NCI-H128 (cell line): ENCODE results near the gene PADI6.

Experiments used
- DNase-seq: peaks from one replicate; lab custom pipeline; 2025; ENCODE audit not compliant: unreplicated experiment; lab: John Stamatoyannopoulos, UW

Gene PADI6

DNA sequence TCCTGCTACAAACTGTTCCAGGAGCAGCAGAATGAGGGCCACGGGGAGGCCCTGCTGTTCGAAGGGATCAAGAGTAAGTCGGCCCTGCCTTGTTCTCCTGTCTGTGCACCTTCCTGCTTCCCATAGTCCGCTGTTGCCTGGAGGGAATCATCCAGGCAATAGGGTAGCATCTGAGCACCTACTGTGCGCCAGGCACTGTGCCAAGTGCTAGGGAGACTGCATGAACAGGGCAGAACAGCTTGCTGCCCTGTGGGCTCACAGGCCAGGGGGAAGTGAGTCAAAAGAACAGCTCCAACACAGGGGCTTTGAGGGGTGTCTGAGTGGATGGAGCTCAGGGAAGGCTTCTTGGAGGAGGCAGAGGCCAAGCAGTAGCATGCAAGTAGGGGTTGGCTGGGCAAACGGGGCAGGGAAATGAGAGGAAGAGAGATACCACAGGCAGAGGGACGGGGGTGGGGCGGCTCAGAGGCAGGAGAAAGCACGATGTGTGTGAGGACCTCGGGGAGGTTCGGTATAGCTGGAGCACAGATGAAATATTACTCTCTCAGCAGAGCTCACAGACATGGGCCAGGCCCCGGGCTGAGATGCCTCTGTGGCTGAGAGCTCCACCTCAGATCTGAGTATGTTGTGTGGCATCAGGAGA lies 15.5 kb upstream of the PADI6 start:
- DNase-seq, result no peak

DNA sequence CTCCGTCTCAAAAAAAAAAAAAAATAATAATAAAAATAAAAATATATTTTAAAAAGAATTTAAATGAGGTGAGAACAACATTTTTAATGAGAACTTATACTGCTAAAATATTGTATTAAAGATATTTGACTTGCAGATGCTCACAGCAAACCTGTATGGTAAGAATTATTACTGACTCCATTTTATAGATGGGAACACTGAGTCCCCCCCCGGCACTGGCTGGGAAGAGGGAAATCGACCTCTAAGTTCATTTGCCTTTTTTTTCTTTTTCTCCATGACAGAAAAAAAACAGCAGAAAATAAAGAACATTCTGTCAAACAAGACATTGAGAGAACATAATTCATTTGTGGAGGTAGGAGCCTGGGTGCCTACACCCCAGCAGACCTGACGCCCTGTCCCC lies 13.4 kb upstream of the PADI6 start:
- DNase-seq, result no peak

DNA sequence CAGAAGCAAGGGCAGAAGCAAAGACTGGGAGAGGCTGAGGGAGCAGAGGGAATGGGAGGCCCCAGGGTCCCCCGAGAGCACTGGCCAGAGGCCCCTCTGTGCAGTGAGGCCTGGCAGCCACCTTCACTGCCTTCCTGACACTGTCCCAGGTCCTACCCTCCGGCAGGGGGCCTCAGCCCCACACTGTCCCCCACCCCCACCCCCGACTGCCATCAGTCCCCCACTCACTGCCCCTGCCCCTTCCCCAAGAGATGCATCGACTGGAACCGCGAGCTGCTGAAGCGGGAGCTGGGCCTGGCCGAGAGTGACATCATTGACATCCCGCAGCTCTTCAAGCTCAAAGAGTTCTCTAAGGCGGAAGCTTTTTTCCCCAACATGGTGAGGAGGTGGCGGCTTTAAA lies 13.0 kb upstream of the PADI6 start:
- no peak for DNase-seq

DNA sequence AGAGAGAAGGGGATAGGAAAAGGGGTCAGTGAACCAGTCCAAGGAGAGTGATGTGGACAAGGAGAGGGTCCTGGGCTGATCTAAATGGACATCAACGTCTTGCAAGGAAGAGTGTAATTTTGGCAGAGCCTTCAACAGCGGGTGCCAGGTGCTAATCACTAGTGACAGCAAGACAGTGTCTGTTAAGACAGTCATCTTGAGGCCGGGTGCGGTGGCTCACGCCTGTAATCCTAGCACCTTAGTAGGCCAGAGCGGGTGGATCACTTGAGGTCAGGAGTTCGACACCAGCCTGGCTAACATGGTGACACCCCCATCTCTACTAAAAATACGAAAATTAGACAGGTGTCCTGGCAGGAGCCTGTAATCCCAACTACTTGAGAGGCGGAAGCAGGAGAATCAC lies 12.2 kb upstream of the PADI6 start:
- DNase-seq, result no peak

DNA sequence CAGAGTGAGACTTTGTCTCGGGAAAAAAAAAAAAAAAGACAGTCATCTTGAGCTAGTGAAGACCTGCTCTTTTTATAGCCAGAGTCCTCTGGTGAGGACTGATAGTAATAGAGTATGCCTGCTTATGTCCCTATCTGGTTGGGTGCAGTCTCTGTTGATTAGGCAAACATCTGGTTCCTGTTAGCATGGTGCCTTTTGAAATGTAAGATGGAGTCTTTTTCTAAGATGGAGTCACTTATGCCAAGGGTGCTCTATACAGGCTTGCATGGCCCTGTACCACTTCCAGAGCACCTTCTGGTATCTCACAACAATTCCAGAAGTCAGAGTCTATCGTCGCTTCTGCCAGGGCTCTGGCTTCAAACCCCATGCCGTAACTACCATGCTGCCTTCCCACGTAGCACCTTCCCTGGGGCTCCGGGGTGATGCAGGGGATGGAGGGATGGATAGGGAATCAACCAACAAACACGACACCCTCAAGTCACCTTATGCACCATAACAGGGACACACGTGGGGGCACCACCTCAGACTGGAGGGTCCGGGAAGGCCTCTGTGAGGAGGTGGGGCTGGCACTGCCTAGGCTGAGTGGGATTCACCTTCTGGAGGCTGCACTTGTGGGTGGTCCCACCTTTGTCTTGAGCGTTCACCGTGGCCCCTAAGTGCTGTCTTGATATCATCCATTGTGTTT lies 11.6 kb upstream of the PADI6 start:
- no peak for DNase-seq

DNA sequence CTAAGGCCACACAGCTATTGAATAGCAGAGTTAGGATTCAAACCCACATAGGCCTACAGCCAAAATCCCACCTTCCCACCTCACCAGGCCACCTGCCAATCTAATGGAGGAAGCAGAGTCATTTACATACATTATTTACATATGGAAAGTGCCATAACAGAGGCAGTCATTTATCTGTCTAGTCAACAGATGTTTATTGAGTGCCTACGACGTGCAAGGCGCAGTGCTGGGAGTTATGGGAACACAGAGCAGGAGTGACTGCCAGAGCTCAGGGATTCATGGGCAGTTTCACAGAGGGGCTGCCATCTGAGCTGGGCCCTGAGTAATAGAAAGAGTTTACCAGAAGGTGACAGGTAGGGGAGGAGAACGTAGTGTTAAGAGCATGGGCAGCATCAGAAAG lies 10.3 kb upstream of the PADI6 start:
- no peak for DNase-seq

DNA sequence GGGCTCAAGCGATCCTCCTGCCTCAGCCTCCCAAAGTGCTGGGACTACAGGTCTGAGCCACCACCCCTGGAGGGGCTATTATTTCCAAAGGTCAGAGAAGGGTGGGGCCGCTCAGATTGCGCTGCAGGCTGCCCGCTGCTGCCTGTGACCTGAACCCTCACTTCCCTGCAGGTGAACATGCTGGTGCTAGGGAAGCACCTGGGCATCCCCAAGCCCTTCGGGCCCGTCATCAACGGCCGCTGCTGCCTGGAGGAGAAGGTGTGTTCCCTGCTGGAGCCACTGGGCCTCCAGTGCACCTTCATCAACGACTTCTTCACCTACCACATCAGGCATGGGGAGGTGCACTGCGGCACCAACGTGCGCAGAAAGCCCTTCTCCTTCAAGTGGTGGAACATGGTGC lies 8.6 kb upstream of the PADI6 start:
- DNase-seq, result no peak

DNA sequence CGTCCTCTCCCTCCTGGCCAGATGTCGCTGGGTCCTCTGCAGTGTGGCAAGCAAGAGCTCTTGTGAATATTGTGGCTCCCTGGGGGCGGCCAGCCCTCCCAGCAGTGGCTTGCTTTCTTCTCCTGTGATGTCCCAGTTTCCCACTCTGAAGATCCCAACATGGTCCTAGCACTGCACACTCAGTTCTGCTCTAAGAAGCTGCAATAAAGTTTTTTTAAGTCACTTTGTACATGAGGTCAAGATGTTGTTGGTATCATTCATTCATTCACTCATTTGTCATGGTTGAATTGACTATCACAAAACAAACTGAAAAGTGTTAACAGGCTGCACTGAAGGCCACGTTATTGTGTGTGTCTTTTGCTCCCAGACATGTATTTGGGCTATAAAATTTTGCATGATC lies 8.2 kb upstream of the PADI6 start:
- no peak for DNase-seq

DNA sequence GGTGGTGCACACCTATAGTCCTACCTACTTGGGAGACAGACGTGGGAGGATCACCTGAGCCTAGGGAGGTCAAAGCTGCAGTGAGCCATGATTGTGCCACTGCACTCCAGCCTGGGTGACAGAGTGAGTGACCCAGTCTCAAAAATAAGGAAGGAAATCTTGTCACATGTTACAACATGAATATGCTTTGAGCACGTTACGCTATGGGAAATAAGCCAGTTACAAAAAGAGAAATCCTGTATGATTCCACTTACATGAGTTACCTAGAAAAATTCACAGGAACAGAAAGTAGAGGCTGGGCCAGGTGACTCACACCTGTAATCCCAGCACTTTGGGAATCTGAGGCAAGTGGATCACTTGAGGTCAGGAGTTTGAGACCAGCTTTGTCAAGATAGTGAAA lies 6.7 kb upstream of the PADI6 start:
- no peak for DNase-seq

DNA sequence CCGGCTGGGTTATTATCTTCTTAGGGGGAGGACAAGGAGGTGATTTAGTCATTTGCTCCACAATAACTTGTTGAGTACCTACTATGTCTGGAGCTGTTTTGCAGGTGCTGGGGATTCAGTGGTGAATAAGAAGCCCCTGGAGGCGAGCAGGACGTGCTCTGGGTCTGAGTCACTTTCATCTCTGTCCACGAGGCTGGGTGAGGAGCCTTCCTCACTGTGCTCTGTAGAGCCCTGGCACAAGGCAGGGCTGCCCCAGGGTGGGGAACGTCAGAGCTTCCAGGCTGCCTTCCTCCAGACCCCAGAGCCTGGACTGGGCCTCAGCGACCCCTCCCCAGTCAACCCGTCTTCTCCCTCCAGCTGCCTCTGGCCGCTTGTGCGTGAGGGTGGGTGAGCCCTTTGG lies 2.5 kb upstream of the PADI6 start:
- no peak for DNase-seq

DNA sequence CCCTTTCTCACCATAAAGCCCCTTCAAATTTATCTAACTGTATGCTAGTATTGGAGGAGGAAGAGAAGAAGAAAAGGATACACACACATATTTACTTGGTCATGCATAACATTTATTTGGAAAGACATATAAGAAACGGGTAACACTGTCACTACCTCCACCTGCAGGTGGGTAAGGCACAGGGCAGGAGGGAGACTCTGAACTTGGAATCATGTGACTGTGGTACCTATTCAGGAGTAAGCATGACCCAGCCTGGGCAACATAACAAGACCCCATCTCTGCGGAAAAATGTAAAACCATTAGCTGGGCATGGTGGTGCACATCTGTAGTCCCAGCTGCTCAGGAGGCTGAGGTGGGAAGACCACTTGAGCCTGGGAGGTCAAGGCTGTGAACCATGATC lies 1.4 kb upstream of the PADI6 start:
- DNase-seq, result no peak

DNA sequence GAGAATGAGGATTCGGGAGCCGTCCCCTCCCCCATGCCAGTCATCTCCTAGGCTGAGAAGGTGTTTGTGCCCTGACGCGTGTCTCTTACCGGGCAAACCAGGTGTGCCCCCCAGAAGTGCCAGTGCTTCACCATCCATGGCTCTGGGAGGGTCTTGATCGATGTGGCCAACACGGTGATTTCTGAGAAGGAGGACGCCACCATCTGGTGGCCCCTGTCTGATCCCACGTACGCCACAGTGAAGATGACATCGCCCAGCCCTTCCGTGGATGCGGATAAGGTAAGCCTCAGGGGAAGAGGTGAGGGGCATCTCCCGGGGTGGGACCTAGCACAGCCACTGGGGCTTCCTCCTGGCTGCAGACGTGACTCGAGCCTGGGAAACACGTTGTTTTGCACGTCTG lies 959 bp downstream of the PADI6 start:
- no peak for DNase-seq

DNA sequence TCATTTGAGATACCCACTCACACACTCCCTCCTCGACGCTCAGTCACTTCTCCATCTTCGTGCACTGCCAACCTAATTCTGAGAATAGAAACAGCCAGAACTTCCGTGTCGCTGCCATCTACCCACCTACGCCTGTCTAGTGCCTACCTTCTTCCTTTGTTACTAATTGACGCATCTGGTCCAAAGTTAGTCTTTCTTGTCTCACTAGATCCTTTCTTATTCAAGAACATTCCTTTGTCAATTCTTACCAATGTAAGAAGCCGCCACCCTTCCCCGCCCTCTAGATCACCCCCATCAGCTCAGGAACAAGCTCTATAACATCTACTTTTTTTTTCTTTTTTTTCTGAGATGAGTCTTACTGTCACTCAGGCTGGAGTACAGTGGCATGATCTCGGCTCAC lies 3.7 kb downstream of the PADI6 start:
- no peak for DNase-seq

DNA sequence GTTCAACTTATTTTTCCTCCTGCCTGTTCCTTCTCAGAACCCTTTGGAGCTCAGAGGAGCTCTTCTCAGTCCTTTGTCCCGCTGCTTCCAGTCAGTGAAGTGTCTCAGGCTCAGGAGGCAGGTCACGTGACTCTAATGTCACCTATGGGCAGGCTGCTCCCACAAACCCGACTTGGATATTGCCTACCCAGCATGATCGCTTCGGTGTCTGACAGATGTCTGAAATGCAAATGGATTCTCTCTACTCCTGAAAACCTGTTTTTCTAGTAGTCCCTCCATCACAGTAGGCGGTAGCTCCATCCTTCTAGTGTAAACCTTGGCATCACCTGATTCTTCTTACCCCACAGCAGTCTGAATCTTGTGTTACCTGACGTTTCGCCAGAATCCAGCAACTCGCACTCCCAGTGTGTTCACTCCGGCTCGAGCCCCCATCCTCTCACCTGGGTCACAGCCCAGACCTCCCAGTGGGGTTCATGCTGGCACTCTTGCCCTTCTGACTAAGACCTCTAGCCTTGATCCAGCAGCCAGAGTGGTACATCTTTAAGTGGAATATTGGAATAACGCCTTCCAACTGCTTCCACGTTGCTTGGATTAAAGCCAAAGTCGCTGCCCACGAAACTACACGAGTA lies 5.4 kb downstream of the PADI6 start:
- peak; percentile 73 for DNase-seq

DNA sequence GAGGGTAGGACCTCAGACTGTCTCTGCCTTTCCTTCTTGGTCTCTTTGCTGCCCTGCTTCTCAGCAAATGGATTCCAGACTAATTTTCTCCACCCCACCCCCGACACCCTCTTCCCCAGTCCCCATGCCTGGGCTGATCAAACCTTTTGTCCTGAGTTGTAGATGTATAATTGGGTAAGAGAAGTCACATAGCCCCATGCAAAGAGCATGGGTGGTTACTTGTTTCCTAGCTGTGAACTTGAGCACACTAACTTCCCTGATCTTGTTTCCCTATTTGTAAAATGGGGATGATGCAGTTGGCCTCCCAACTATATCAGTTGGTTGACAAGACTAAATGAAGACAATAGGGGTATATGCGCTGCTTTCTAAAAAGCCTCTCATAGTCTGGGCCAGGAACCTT lies 9.2 kb downstream of the PADI6 start:
- no peak for DNase-seq

DNA sequence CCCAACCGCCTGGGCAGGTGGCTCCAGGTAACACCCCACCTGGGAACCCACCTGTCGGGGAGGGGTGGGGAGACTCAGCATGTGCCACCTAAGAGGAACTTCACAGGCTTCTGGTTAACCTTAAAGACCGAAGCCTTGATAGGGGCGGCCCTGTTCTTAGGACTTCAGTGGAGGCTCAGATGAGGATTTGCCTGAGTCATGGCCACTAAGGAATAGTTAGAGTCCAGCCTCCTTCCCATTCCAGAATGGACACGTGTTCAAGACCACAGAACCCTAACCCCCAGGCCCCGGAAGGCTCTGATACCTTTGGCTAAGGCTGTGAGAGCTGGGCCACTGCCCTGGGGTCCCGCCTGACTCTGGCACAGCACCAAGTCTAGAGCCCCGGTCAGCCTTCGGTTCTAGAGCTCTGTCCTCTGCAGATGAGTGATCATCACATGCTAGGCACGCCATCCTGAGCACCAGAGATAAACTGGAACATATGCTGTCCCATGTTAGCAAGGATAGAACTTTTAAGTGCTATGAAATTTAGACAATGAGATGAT lies 20.3 kb downstream of the PADI6 start:
- no peak for DNase-seq

DNA sequence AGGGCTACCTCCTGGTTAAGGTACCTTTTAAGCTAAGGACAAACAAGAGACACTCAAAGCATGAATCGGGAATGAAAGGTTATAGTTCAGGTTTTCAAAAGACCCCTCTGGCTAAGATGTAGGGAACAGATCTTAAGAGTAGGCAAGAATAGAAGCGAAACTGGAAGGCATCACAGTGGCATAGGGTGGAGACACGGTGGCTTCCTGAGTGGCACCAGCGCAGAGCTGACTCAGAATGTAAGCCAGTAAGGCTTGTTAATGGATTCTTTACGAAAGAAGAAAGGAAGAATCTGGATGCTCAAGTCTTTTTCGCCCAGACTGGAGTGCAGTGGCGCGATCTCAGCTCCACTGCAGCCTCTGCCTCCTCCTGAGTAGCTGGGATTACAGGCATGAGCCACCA lies 21.2 kb downstream of the PADI6 start:
- DNase-seq, result no peak

DNA sequence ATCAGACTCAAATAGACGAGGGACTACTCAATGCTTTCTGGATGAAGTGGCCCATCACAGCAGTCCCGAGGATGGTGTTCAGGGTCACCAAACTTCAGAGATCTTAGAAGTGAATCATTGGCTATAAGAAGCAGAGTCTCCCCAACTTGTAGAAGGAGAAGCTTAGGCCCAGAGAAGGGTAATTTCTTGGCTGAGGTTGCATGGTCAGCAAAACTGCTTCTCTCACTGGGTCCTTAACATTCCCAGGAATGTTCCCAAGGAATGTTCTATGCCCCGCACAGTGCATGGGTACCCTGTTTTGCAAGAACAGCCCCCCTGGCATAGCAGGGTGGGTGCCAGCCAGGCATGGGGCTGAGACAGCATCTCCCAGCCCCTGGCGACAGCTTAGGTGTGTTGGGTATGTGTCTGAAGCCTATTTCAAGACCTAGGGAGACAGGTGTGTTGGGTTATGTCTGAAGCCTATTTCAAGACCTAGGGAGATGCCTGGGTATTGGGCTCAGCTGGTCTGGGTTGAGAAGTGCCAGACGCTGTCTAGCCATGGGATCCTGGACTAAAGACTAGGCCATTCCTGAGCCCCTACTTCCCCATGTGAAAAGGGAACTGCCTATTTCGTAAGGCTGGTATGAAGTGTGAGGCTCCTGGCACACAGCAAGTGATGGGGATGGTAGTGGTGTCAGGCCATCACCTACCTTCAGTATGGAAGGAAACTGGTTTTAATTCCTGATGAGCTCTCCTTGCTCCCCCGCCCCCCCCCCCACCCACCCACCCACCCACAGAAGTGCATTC lies 26.1 kb downstream of the PADI6 start:
- no peak for DNase-seq

DNA sequence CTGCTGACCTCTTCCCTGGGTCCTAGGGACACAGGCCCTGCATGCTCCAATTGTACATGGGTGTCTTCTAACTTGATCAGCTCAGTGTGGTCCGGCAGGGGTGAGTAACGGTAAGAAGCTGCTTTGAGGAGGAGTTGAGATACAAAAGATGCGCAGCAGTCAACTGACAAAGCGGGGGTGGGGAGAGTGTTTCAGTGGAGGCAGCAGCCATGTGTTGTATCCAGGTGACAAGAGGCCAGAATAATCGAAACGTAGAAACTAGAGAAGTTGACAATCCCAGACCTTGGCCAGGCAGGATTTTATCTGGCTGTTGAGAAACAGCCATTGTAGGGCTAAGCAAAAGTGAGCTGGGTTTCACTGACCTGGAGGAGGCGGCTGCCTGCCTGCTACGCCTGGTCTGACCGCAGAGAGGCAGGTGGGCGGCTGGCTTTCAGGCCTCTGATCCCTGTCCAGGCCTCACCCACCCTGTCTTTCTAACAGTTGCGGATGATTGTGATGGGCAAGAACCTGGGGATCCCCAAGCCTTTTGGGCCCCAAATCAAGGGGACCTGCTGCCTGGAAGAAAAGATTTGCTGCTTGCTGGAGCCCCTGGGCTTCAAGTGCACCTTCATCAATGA lies 28.8 kb downstream of the PADI6 start:
- DNase-seq, result no peak

DNA sequence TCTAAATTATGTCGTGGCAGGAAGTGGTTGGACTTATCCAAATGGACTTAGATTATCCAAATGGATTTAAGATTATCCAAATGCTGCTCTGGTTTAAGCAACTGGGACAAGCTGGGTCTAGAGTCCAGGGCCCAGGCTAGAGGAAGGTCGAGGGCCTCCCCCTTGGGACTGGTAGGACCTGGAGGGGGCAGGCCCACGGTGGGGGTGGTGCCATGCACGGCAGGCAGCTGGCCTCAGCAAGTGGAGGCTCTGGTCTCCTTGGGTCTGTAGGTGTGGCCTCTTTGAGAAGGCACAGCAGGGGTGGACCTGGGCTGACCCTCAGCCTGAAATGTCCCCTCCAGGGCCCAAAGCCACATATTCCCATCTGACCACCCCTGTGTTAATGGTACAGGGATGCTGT lies 29.8 kb downstream of the PADI6 start:
- DNase-seq, result no peak

DNA sequence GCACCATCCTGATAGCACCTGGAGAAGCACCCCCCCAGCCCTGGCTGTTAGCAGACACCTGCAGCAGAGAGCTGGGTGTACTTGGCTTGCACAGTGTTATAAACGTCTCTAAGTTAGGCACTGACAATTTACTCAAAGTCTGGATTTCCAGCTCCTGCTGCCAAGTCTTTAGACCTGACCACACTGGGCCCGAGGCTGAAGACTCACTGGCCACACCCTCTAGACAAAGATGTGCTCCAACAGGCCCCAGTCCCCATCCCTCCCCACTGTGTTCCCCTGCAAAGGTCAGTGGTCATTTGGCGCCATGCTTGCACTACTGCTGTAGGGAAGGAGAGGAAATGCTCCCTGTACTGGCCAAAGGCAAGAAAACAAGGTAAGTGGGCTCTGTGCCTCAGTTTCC lies 31.1 kb downstream of the PADI6 start:
- DNase-seq, result no peak
